Lower leg skin (tissue), 4 donors: Measurements from ENCODE around the gene LRRC74B. TPM values are rescaled to one million over a fixed set of nuclear protein-coding genes. Genes with fewer than 3 reads are reported as not detected.
"Not testable (repeated sequence)": the region's sequence is repeated elsewhere in the genome, so short reads cannot be mapped to it uniquely, and the experiment has no call there.

ENCODE experiments used
- DNase-seq, 2 donors: peaks; one replicate each; pipeline ENCODE4 v3.0.0-alpha.2; 2019; ENCODE audit warnings: low spot score in 2 of 2
- H3K4me3 ChIP-seq: fragments of 200-600 bp; sonication (generic); 2 replicates; pipeline ENCODE4 v1.5.1; 2017; ENCODE audit warnings: mild to moderate bottlenecking, low read depth; ENCODE audit not compliant: poor library complexity, severe bottlenecking
- POLR2A ChIP-seq, 2 donors: fragments of 450-650 bp; IDR thresholded peaks; one replicate each; pipeline ENCODE4 v1.6.1; 2016 to 2017; ENCODE audit warnings: antibody characterized with exemption in 2 of 2, mild to moderate bottlenecking in 1 of 2, moderate library complexity in 1 of 2
- WGBS, 2 donors: methylation state at CpG; one replicate each; pipeline ENCODE4 v1.1.5; 2018; 5-methylcytosine and 5-hydroxymethylcytosine counted together
- intact Hi-C: fragments of 100-400 bp; cut with DNase I; formaldehyde crosslinking; loops from one replicate; pipeline ENCODE4 v1.15.0; 2023; ENCODE audit warnings: low total_unique reads
- total RNA-seq, 4 donors: library from RNA; depleted of rRNA; stranded (reverse); fragments of >200 nt; gene quantifications; one replicate each; pipeline ENCODE4 v1.1.0, GENCODE V29; 2016
- TF ChIP-seq, protein P1 (sequence below), 3 donors: fragments of 450-650 bp; IDR thresholded peaks; one replicate each; pipeline ENCODE4 v1.5.1; 2016; ENCODE audit warnings: antibody characterized with exemption in 3 of 3, mild to moderate bottlenecking in 3 of 3, moderate library complexity in 2 of 3

LRRC74B gene
- total RNA-seq, 4 donors from 2014 or later, result not detected

DNA sequence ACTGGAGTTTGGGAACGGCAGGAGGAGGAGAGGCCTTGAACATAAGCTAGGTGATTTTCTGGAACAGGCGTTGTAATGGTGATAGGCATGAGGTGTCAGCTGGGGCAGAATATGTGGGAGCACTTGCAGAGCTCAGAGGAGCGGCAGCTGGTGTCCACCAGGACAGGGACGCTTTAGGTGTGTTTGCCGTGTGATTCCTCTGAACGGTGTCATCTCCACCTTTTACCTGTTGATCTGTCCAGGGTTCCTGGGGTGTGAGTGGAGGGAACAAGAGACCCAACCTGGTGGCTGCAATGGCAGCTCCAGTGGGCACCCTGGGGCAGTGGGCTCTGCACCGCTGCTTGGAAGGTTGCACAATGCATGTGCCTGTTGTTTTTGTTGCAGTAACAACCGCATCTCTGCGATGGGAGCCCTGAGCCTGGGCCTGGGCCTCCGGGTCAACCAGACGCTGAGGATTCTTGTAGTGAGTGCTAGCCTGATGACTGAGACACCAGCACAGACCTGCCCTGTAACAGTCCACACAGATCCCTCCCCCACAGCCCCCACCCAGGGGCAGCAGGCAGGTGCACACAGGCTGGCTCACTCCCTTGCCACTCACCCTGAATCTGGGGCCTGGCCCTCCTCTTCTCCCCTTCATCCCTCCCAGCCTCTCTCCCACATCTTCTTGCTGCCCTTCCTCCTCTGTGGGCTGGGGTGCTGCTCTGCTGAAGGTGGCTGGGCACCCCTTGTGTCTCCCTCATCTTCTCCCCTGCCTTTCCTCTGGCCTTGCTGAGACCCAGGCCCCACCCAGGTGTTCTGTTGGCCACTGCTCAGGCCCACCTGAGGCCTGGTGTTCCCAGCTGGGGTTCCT lies 9.2 kb downstream of the LRRC74B start:
- intact Hi-C loops, result no loop called here
- 79 to 81% methylated on average over 10 to 11 of the region's 11 CpGs for WGBS, 2 donors
- DNase-seq, result no peak
- TF ChIP-seq, protein P1, sequence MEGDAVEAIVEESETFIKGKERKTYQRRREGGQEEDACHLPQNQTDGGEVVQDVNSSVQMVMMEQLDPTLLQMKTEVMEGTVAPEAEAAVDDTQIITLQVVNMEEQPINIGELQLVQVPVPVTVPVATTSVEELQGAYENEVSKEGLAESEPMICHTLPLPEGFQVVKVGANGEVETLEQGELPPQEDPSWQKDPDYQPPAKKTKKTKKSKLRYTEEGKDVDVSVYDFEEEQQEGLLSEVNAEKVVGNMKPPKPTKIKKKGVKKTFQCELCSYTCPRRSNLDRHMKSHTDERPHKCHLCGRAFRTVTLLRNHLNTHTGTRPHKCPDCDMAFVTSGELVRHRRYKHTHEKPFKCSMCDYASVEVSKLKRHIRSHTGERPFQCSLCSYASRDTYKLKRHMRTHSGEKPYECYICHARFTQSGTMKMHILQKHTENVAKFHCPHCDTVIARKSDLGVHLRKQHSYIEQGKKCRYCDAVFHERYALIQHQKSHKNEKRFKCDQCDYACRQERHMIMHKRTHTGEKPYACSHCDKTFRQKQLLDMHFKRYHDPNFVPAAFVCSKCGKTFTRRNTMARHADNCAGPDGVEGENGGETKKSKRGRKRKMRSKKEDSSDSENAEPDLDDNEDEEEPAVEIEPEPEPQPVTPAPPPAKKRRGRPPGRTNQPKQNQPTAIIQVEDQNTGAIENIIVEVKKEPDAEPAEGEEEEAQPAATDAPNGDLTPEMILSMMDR (IDR thresholded peaks at IDR 0.05), result no peak
- no peak overlapping the region for H3K4me3 ChIP-seq

DNA sequence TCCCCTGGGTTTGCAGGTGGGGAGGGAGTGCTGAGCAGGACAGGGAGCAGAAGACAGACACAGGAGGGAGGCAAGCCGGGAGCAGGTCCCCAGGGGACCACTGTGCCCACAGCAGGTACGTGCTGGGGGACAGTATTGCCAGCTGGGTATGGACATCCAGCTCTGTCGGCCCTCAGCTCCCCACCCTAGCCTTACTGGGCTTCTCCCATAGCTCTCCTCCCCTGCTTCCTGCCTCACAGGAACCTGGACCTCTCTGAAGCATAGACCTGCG lies 9.8 kb downstream of the LRRC74B start:
- TF ChIP-seq, protein P1 (IDR thresholded peaks at IDR 0.05), result no peak
- TF ChIP-seq POLR2A (IDR thresholded peaks at IDR 0.05), result no peak
- no peak for DNase-seq
- H3K4me3 ChIP-seq, result no peak overlapping the region
- WGBS, 2 donors, result 42 to 63% methylated on average over 3 to 4 of the region's 4 CpGs
- intact Hi-C loops, result no loop called here

DNA sequence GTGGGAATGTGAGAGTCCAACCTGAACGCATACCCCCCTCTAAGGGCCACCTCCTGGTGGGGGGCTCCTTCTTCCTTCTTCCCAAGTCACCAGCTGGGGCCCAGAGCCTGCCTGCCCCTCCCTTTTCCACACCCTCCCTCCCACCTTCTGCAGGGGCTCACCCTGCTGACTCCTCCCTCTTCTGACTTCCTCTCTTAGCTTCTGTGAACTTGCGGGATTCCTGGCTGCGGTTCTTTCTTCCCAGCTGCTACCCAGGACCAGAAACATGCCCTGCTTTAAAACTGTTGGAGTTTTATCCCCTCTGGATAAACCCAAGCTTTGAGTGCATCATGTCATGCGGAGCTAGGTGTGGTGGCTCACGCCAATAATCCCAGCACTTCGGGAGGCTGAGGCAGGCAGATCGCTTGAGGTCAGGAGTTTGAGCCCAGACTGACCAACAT lies 10.2 kb downstream of the LRRC74B start:
- DNase-seq, result no peak
- intact Hi-C loops, result no loop called here
- WGBS, 2 donors, result 49 to 56% methylated on average over 7 of the region's 7 CpGs
- TF ChIP-seq, protein P1 (IDR thresholded peaks at IDR 0.05), result no peak
- TF ChIP-seq POLR2A (IDR thresholded peaks at IDR 0.05), result no peak
- H3K4me3 ChIP-seq, result no peak overlapping the region

DNA sequence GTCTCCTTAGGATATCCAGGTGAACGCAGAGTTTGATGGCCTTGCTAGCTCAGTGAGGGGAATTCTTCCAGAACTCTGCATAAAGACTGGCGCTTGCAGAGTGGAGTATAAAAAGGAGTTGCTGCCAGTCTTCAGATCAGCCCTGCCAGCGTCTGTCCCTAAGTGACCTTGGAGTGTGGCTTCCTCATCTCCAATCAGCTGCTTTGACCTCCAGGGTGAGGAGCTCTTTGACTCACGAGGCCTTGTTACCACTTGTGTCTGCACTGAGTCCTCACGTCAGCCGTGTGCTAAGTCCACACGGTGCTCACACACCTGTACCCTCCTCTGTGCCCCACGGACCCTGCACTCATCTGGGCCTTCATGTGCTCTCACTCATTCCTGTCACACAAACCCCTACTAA lies 14.6 kb downstream of the LRRC74B start:
- intact Hi-C loops, DNase-seq, H3K4me3 ChIP-seq: not testable (repeated sequence)
- WGBS, 2 donors, result 74 to 82% methylated on average over 7 to 8 of the region's 8 CpGs

DNA sequence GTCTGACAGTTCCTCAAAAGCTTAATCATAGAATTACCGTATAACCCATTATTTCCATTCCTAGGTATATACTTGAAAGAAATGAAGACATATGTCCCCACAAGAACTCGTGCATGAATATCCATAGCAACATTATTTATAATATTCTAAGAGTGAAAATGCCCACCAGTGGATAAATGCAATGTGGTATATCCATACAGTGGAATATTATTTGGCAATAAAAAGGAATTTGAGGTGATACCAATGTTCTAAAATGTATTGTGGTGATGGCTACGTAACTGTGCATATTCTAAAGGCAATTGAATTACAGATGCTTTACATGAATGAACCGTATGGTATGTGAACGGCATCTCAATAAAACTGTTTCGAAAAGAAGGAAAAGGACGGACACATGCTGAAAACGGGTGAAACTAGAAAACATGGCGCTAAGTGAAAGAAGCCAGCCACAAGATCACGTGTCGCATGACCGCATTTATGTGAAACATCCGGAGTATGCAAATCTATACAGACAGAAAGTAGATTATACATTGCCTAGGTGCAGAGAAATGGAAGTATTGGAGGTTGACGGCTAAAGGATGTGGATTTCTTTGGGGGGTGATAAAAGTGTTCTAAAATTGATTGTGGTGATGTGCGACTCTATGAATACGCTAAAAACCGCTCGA lies 16.0 kb downstream of the LRRC74B start:
- intact Hi-C loops, result not testable (repeated sequence)

DNA sequence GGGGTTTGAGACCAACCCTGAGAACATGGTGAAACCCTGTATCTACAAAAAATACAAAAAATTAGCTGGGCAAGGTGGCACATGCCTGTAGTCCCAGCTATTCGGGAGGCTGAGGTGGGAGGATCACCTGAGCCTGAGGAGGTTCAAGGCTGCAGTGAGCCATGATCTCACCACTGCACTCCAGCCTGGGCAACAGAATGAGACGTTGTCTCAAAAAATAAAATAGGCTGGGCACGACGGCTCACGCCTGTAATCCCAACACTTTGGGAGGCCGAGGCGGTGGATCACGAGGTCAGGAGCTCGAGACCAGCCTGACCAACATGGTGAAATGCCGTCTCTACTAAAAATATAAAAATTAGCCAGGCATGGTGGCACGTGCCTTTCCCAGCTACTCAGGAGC lies 18.7 kb downstream of the LRRC74B start:
- DNase-seq, H3K4me3 ChIP-seq, intact Hi-C loops: not testable (repeated sequence)
- WGBS, 2 donors, result 67 to 74% methylated on average over 11 of the region's 11 CpGs

More for the DNA sequence above, 16.0 kb downstream of the LRRC74B start:
- WGBS, 2 donors, result 89 to 90% methylated on average over 17 to 18 of the region's 18 CpGs
- not testable (repeated sequence) for H3K4me3 ChIP-seq, DNase-seq

DNA sequence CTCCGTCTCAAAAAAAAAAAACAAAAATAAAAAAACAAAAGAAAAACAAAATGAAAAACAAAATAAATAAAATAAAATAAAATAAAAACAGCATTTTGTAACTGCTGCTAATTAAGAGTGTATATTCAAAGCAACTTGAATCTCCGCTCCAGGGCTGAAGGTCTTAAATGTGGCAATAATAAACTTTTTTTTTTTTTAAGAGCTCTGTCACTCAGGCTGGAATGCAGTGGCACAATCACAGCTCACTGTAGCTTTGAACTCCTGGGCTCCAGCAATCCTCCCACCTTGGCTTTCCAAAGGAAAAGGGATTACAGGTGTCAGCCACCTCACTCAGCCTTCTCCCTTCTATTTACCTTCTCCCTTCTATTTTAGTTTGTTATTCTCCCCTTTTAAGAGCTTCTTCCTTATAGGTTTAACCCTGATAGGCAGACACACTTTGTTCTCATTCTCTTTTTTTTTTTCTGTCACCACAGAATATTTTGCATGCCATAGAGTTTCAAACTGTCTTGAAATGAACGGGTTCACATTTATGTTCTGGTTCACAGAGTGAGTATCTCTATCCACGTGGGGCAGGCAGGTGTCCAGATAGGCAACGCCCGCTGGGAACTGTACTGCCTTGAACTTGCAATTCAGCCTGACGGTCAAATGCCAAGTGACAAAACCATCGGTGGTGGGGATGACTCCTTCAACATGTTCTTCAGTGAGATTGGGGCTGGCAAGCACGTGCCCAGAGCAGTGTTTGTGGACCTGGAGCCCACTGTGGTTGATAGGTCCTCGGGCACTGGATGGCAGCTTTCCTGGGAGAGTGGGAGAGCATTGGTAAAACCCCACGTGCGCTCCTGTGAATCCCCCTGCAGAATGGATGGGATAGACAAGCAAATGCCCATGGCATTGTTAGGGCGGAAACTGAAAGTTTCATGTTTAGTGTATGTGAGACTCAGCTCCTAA lies 19.4 kb downstream of the LRRC74B start:
- no peak for DNase-seq
- intact Hi-C loops, result no loop called here
- TF ChIP-seq POLR2A (IDR thresholded peaks at IDR 0.05), result no peak
- TF ChIP-seq, protein P1 (IDR thresholded peaks at IDR 0.05), result no peak
- 49 to 53% methylated on average over 13 of the region's 13 CpGs for WGBS, 2 donors
- H3K4me3 ChIP-seq, result no peak overlapping the region
